PC-9 (cell line): Measurements from ENCODE around the gene MEF2A. TPM values are rescaled to one million over a fixed set of nuclear protein-coding genes. Genes with fewer than 3 reads are reported as not detected.

Source experiments
- BruUV-seq: library from RNA; stranded (reverse); fragments of 400-500 nt; replicated peaks from 2 replicates; lab custom pipeline; 2021; lab: Mats Ljungman, UMichigan
- CTCF ChIA-PET: fragments of 300-600 bp; sonication (Branson Sonifier 250); formaldehyde crosslinking; loops from one replicate; lab custom pipeline; 2022; ENCODE audit warnings: antibody characterized with exemption; lab: Charles Lee
- POLR2A ChIA-PET: fragments of 300-600 bp; sonication (Branson Sonifier 250); formaldehyde crosslinking; loops from one replicate; lab custom pipeline; 2022; ENCODE audit warnings: antibody characterized with exemption; ENCODE audit not compliant: unreplicated experiment; lab: Charles Lee
- DNase-seq, 2 experiments: peaks; one replicate each; pipeline versions ENCODE4 v3.0.0 to v3.0.0-alpha.2; 2015 to 2022; ENCODE audit warnings: mixed read lengths in 1 of 2
- H2AFZ ChIP-seq: fragments of 200-600 bp; sonication (generic); 2 replicates; pipeline ENCODE4 v1.8.1; 2017; ENCODE audit warnings: antibody characterized with exemption
- H3F3A ChIP-seq: fragments of 200-600 bp; sonication (generic); 2 replicates; pipeline ENCODE4 v1.8.1; 2017; ENCODE audit warnings: antibody characterized with exemption, mild to moderate bottlenecking, low read depth; ENCODE audit not compliant: insufficient read depth
- H3K27ac ChIP-seq: fragments of 200-600 bp; sonication (generic); 2 replicates; pipeline ENCODE4 v1.6.1; 2016; ENCODE audit warnings: mixed run types
- H3K27me3 ChIP-seq: fragments of 200-600 bp; sonication (generic); 2 replicates; pipeline ENCODE4 v1.6.1; 2016; ENCODE audit warnings: low read depth, mixed run types; ENCODE audit not compliant: insufficient read depth
- H3K36me3 ChIP-seq: fragments of 200-600 bp; sonication (generic); 2 replicates; pipeline ENCODE4 v1.6.1; 2016; ENCODE audit warnings: low read depth, mixed run types
- H3K4me1 ChIP-seq: fragments of 200-600 bp; sonication (generic); replicated peaks from 2 replicates; pipeline ENCODE4 v1.6.1; 2016; ENCODE audit warnings: mixed run types; ENCODE audit not compliant: insufficient read depth
- H3K4me2 ChIP-seq: fragments of 200-600 bp; sonication (generic); 2 replicates; pipeline ENCODE4 v1.6.1; 2017; ENCODE audit warnings: mixed run types
- H3K4me3 ChIP-seq: fragments of 200-600 bp; sonication (generic); 2 replicates; pipeline ENCODE4 v1.6.1; 2016; ENCODE audit warnings: mixed run types
- H3K79me2 ChIP-seq: fragments of 200-600 bp; sonication (generic); 2 replicates; pipeline ENCODE4 v1.6.1; 2017; ENCODE audit warnings: low read depth, mixed run types
- H3K9me2 ChIP-seq: fragments of 200-600 bp; sonication (generic); 2 replicates; pipeline ENCODE4 v1.8.1; 2017; ENCODE audit warnings: mild to moderate bottlenecking; ENCODE audit not compliant: insufficient read depth
- H3K9me3 ChIP-seq: fragments of 200-600 bp; sonication (generic); 2 replicates; pipeline ENCODE4 v1.8.1; 2016; ENCODE audit warnings: low read depth; ENCODE audit not compliant: insufficient read depth
- H4K20me1 ChIP-seq: fragments of 200-600 bp; sonication (generic); 2 replicates; pipeline ENCODE4 v1.8.1; 2017; ENCODE audit not compliant: insufficient read depth
- EZH2 ChIP-seq: fragments of 200-600 bp; sonication (generic); IDR thresholded peaks from 2 replicates; pipeline ENCODE4 v1.8.0; 2017; ENCODE audit warnings: antibody characterized with exemption, low read depth
- intact Hi-C: fragments of 100-400 bp; cut with micrococcal nuclease; formaldehyde crosslinking; loops from one replicate; pipeline ENCODE4 v1.10.0; 2022; ENCODE audit not compliant: unreplicated experiment
- total RNA-seq: library from RNA; stranded (reverse); gene quantifications from 2 replicates; pipeline ENCODE4 v1.2.3, GENCODE V29; 2021
- TF ChIP-seq, protein P1 (sequence below): fragments of 200-600 bp; sonication (generic); conservative IDR thresholded peaks from 2 replicates; pipeline ENCODE4 v1.6.1; 2017; ENCODE audit warnings: mixed run types, antibody characterized with exemption, mild to moderate bottlenecking, moderate library complexity

Gene MEF2A
- total RNA-seq, 1 experiment from 2014 or later = 31.8 TPM

GRCh38 chr15:99729920-99730319, 164.1 kb downstream of the MEF2A start:
- CTCF ChIA-PET = no interaction called here

DNA sequence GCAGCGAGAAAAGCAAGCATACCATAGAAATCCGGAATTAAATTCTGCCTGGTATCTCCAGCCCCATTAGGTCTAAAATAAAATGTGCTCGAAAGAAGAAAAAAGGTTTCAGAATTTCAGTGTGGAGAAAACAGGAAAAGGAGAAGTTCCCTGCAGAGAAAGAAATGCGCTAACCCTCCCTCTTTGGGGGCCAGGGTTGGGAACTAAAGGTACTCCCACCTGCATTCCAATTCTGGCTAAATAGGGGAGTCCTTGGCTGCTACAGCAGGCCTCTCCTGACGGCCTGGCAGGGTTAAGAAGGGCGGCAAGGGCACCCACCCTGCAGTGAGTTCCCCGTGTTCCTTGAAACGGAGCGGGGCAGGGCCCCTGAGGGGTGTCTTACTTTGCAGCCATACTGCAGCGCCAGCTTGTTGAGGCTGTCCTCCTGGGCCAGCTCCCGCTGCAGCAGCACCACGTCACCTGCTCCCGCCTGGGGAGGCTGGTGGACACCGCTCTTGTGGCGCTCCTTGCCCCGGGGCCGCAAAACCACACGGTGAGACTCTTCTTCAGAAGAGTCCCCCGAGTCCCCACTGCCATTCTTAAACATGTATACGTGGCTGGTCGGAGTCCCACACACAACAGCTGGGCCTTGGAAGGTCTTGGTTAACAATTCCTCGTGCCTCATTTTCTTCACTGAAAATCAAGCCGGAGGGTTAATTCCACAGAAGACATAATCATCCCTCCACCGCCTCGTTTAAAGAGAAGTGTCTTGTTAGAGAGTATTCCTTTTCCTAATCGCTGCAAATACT, 165.7 kb downstream of the MEF2A start:
- Histone ChIP-seq H4K20me1 (no peaks in the 10 kb centered on the region), H3K79me2 (no peaks in the 10 kb centered on the region), H3K4me1 (peaks cover 7% of the 10 kb centered on the region; the same call in 1 of the 2 replicates), H3K9me2 (no peaks in the 10 kb centered on the region), H3F3A (no peaks in the 10 kb centered on the region), H3K27me3 (no peaks in the 10 kb centered on the region), H3K36me3 (no peaks in the 10 kb centered on the region), H3K4me2 (no peak overlapping the region), H3K9me3 (no peaks in the 10 kb centered on the region), H3K27ac (no peak overlapping the region), H3K4me3 (no peak overlapping the region), H2AFZ (no peak overlapping the region)
- POLR2A ChIA-PET = no interaction called here
- BruUV-seq = TSS peak; percentile 54
- intact Hi-C loops = loop anchor here (10.0 kb wide), 1 partner anchor 627 kb away; the partner anchor contains the start of gene SYNM
- no peak for DNase-seq
- CTCF ChIA-PET = no interaction called here
- no peak for TF ChIP-seq EZH2
- TF ChIP-seq, protein P1, sequence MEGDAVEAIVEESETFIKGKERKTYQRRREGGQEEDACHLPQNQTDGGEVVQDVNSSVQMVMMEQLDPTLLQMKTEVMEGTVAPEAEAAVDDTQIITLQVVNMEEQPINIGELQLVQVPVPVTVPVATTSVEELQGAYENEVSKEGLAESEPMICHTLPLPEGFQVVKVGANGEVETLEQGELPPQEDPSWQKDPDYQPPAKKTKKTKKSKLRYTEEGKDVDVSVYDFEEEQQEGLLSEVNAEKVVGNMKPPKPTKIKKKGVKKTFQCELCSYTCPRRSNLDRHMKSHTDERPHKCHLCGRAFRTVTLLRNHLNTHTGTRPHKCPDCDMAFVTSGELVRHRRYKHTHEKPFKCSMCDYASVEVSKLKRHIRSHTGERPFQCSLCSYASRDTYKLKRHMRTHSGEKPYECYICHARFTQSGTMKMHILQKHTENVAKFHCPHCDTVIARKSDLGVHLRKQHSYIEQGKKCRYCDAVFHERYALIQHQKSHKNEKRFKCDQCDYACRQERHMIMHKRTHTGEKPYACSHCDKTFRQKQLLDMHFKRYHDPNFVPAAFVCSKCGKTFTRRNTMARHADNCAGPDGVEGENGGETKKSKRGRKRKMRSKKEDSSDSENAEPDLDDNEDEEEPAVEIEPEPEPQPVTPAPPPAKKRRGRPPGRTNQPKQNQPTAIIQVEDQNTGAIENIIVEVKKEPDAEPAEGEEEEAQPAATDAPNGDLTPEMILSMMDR = no peak

More at GRCh38 chr15:99729920-99730319, 164.1 kb downstream of the MEF2A start:
- no TSS peak for BruUV-seq
- POLR2A ChIA-PET = no interaction called here
- no peaks in the 10 kb centered on the region for H3F3A ChIP-seq
- H3K4me3 ChIP-seq = no peak overlapping the region
- no peak overlapping the region for H3K27ac ChIP-seq
- H3K36me3 ChIP-seq = no peaks in the 10 kb centered on the region
- intact Hi-C loops = loop anchor here (10.0 kb wide), 1 partner anchor 625 kb away; the partner anchor contains the start of gene SYNM
- peak in 1 of 2 experiments; percentile 18 for DNase-seq
- no peak overlapping the region for H3K4me2 ChIP-seq
- H3K79me2 ChIP-seq = no peaks in the 10 kb centered on the region
- peaks cover 7% of the 10 kb centered on the region; the same call in 1 of the 2 replicates for H3K4me1 ChIP-seq
- H2AFZ ChIP-seq = no peak overlapping the region
- H3K9me2 ChIP-seq = no peaks in the 10 kb centered on the region
- H4K20me1 ChIP-seq = no peaks in the 10 kb centered on the region
- TF ChIP-seq EZH2 = no peak
- TF ChIP-seq, protein P1 = no peak
- no peaks in the 10 kb centered on the region for H3K27me3 ChIP-seq
- H3K9me3 ChIP-seq = no peaks in the 10 kb centered on the region

DNA sequence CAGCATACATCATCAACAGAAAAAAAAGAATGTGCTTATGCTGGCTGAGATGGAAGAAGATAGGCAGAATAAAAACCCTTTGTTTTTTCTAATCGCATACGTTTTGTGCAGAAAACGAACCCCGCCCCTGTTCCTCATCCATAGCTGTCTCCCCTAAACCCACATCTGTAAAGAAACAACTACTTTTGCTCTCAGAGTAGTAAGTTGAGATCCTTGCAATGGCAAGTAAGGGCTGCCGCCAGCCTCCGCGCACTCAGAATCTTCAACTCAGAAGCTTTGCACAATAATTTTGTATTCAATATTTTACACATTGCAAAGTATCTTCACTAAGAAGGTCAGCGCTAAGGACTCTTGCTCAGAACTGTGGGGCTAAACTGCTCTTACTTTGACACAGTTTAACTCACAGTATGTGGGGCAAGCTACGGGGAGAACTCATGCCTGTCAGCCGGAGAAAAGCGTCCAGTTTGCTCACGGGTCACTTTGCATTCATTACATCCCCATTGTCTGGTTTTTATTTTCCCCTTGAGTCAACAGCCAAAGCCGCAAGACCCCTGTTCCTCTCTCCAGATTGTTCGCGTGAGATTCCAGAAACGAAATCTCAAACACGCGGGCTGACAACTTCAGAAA, 166.5 kb downstream of the MEF2A start:
- ChIA-PET CTCF (no interaction called here), POLR2A (interaction anchor here (0.7 kb wide), 2 partner anchors 96 to 718 kb away, joined by 3 to 4 read pairs; no protein-coding TSS in a partner anchor)
- TF ChIP-seq, protein P1 = no peak
- TF ChIP-seq EZH2 = no peak
- Histone ChIP-seq H2AFZ (peak overlapping the region; percentile 87), H4K20me1 (no peaks in the 10 kb centered on the region), H3K36me3 (no peaks in the 10 kb centered on the region), H3K4me2 (peak overlapping the region; percentile 83), H3K9me2 (no peaks in the 10 kb centered on the region), H3K4me3 (peak overlapping the region; percentile 78), H3K4me1 (peaks cover 7% of the 10 kb centered on the region; the same call in 1 of the 2 replicates), H3F3A (no peaks in the 10 kb centered on the region), H3K79me2 (no peaks in the 10 kb centered on the region), H3K9me3 (no peaks in the 10 kb centered on the region), H3K27me3 (no peaks in the 10 kb centered on the region), H3K27ac (no peak overlapping the region)
- intact Hi-C loops = loop anchor here (10.0 kb wide), 1 partner anchor 627 kb away; the partner anchor contains the start of gene SYNM
- no peak for DNase-seq
- no TSS peak for BruUV-seq
